Activated CD4-positive, alpha-beta T cell treated with anti-CD3 and anti-CD28 coated beads for 4 hours (primary cell): ENCODE data around the gene TRAFD1.
"Not testable (repeated sequence)": the region's sequence is repeated elsewhere in the genome, so short reads cannot be mapped to it uniquely, and the experiment has no call there.

ENCODE experiments used
- DNase-seq, 2 donors: peaks; one replicate each; pipeline ENCODE4 v3.0.0-alpha.2; 2020

TRAFD1 gene, protein sequence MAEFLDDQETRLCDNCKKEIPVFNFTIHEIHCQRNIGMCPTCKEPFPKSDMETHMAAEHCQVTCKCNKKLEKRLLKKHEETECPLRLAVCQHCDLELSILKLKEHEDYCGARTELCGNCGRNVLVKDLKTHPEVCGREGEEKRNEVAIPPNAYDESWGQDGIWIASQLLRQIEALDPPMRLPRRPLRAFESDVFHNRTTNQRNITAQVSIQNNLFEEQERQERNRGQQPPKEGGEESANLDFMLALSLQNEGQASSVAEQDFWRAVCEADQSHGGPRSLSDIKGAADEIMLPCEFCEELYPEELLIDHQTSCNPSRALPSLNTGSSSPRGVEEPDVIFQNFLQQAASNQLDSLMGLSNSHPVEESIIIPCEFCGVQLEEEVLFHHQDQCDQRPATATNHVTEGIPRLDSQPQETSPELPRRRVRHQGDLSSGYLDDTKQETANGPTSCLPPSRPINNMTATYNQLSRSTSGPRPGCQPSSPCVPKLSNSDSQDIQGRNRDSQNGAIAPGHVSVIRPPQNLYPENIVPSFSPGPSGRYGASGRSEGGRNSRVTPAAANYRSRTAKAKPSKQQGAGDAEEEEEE

DNA sequence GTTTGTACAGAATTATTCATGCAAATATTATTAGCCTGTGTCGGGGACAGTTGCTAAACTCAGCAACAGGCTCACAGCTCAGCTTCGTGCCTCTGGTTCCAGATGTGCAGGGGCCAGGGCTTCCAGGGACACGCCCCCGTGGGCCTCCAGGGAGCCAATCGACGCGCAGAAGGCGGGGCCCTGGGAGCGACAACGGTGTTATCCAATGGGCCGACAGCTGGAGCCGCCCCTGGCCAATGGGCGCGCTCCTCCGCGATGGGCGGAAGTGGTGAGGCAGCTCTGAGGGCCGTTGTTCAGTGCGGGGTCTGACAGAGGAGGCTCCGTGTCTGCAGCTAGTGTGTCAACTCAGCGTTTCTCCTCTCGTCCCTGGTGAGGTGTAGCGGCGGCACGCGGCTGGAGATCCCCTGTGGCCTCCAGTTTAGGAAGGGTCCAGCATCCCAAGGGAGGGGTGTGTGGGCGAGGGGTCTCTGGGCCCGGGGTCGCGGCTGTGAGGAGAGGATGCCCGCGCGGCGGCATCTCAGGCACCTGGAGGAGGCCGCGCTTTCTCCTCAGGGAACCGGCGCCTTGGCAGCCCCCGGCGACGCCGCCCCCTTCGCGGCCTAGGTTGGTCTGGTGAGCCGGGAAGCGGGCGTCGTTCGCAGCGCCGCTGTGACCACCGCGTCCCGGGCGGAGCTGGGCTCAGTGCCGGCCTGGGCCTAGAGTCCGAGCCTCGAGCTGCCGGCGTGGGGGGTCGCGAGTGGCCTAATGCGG lies at the start of gene TRAFD1:
TRAFD1 (plus strand) TSS at position 311 of the 750 bp plus-strand sequence. CDS start 4,963 bp downstream, outside the sequence.
- peak; percentile 98 for DNase-seq

DNA sequence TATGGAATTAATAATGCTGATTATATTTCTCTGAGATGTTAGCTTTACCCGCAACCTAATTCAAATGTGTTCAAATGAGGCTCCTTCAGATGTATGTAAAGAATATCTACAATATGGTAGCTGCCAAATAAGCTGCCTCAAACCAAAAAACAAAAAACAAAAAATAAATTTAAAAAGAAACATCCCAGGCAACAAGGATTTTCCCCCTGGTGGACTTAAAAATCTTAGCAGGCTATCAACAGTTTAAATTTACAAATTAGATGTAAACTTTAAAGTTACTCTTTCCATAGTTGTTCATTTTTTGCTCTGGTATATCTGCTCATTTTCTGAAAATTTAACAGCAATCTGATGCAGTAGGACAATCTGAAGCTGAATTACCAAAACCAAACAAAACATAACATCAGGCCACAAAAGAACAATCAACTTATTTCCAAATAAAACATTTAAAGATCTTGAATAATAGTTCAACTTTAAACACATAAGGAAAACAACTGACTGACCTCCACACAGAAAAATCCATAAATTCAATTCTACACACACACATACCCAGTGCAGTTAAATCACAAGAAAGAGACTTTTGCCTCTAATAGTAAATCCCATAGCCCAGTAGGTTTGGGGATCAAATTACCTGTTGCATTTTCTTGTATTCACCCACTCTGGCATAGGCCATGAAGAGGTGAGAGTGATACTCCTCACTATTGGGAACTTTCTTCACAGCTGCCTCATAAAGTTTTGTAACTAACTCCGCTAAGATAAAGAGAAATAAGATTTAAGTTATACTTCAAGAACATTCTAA lies 38.1 kb upstream of the TRAFD1 start:
- no peak for DNase-seq

DNA sequence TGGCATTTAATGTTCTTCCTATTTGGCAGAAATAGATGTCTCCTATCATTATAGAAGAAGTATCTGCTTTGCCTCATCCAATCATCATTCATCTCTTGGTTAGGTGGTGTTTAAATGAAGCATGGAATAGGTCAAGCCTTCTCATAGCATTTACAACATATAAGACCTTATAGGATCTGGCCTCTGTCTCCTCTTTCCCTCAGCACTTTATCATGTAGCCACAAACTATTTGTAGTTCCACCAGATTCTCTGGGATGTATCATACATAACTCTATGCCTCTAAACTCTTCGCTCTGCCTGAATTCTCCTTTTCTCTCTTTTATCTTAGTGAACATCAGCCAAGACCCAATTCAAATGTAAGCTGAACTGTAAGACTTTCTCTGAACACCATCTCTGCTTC lies 37.5 kb upstream of the TRAFD1 start:
- DNase-seq: no peak

- no peak for DNase-seq
Observed at GRCh38 chr12:112091563-112091962, 33.8 kb upstream of the TRAFD1 start.

DNA sequence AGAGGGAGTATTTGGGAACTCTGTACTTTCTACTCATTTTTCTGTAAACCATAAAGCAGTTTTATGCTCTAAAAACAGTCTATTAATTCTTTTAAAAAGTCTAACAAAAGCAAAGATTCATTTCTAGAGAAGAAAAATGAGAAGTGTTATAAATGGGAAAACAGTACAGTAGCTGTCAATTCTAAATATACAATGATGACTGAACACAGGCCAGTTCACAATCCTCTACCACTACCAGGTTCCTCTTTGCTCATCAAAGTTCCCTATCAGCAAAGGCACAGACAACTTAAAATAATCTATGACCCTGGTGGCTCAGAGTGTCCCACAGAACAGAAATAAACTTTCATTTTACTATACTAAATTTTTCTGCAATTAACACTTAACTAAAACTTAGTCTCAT lies 29.3 kb upstream of the TRAFD1 start:
- no peak for DNase-seq

GRCh38 chr12:112096667-112097066 lies 28.7 kb upstream of the TRAFD1 start:
- DNase-seq: peak in 1 of 2 donors; percentile 30

DNA sequence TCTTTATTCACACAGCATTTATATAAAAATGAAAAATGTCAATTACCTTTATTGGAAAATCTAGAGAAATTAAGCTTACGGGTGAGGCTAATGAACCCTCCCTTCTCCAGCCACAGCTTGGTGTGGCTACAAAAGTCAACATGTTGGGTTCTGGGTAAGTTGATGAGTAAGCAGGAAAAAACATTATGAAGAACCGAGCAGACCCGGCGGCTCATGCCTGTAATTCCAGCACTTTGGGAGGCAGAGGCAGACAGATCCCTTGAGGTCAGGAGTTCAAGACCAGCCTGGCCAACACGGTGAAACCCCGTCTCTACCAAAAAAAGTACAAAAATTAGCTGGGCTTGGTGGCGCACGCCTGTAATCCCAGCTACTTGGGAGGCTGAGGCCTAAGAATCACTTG lies 27.7 kb upstream of the TRAFD1 start:
- no peak for DNase-seq

- DNase-seq: not testable (repeated sequence)
Observed at GRCh38 chr12:112100500-112100899, 24.9 kb upstream of the TRAFD1 start.

DNA sequence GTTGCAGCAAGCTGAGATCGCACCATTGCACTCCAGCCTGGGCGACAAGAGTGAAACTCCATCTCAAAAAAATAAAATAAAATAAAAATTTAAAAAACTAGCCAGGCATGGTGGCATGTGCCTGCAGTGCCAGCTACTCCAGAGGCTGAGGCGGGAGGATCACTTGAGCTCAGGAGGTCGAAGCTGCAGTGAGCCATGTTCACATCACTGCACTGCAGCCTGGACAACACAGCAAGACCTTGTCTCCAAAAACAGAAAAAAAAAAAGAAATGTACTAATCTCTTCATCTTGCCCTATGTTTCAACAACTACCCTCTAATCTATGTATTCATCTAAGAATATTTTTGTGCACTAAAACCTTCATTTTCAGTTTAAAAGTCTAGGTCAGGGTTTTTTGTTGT lies 23.2 kb upstream of the TRAFD1 start:
- no peak for DNase-seq

GRCh38 chr12:112102746-112103145 lies 22.6 kb upstream of the TRAFD1 start:
- not testable (repeated sequence) for DNase-seq

DNA sequence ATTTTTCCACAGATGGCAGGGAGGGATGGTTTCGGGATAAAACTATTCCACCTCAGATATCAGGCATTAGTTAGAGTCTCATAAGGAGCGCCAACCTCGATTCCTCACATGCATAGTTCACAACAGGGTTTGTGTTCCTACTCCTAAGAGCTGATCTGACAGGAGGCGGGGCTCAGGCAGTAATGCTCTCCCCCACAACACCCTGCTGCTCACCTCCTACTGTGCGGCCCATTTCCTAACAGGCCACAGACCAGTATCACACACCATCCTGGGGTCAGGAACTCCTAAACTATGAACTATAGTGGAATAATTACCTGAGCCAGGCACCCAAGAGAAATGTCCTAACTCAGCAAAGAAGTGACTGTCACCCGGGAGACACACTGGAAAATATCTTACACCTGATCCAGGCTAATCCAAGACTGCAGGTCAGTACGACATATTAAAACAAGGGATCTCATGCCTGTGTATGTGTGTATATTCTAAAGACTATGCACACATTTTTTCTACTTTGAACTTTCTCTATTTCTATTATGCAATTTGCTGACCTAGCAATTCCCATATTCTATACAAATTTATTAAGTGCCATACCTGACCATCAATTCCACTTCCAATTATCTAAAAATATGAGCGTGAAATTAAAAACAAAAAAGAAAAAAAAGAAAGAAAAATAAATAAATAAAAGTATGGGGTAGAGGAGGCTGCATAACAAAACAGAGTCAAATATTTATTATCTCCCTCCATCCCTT lies 21.4 kb upstream of the TRAFD1 start:
- DNase-seq: no peak

DNA sequence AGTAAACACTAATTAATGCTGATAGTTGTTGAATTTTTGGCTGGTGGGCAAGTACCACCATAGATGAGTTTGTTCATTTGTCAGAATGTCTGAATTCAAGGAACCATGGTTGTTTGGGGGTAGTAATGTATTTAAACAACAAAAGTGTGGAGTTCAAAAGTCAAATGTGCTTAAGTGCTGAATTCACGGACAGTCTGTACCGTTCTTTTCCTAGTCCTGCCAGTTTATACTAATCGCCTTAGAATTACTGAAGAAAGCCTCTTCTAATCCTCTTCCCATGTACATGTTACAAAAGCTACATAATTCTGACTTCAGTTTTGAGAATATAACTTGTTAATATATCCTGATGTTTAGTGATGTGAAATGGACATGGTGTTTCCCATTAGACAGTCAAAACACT lies 19.5 kb upstream of the TRAFD1 start:
- no peak for DNase-seq

DNA sequence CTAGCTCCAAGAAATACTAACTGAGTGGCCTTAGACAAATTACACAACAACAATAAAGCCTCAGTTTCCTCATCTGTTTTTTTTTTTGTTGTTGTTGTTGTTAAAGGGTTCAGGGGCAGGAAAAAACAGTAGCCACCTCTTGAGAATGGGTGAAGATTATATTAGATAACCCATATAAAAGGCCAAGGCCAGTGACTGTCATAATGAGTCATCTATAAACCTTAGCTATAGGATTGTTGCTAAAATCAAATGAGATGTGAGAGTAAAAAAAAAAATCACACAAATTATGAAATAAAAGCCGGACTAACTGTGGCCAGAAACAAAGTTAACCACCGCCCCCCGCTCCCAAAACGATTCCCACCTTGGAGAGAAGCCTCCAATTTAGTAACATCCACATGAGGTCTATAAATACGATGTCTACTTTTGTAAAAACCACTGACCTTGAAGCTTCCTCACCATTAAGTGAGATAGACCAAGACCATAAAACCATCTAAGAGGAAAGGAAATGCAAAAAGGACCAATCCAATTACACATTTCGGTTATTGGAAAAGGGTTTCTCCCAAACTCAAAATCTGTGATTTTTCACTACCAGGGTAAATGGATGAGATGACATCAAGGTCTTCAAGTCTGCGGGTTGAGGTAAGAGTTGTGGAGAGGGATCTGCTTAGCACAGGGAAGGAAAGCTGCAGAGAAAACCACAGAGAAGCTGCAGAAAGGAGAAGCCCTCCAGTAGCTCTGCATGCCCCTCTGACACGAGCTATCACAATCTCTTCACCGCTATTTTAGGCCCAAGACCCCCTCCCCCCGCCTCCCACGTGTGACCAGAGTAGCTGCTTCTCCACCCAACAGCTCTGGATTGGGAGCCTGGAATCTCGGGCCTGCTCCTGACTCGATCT lies 17.8 kb upstream of the TRAFD1 start:
- DNase-seq: peak in 1 of 2 donors; percentile 15

DNA sequence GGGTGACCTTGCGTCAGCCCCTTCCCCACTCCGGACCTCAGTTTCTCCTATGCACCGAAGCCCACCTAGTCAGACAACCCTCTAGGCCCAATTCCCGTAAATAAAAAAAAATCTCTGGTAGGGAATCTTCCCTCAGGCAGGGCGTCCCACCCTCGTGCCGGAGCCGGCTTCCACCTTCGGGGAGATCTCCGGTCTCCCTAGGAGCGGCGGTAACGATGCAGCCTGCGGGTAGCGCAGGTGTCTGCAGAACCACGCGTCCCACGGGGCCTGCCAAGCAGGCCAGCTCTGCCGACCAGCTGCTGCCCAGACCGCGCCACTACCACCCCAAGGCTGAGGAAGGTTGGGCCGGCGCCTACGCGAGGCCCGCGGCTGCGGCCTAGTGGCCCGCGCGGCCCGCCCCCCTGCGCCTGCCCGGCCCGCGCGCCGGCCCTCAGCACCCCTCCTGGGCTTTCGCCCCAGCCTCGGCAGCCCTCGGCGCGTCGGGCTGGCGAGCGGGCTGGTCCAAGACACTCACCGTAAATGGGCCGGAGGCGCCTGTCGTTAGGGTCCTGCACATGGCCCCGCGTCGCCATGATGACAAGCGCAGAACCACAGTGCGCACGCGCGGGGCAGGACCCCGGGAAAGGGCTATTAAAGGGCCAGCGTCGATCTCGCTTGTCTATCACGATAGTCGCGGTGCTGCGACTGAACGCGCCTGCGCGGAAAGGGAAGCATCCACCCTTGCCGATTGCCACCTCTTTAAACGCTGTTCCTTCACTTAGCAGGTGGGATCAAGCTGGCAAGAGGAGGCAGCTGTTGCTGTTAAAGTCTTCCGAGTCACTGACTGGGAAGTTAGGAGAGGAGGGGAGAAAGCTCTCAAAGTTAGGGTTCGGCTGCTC lies 16.9 kb upstream of the TRAFD1 start, which contains the start of gene NAA25:
NAA25 (minus strand) TSS at position 582 of the 878 bp plus-strand sequence; CDS start at position 572, 10 bp downstream.
- peak; percentile 87 to 91 for DNase-seq

DNA sequence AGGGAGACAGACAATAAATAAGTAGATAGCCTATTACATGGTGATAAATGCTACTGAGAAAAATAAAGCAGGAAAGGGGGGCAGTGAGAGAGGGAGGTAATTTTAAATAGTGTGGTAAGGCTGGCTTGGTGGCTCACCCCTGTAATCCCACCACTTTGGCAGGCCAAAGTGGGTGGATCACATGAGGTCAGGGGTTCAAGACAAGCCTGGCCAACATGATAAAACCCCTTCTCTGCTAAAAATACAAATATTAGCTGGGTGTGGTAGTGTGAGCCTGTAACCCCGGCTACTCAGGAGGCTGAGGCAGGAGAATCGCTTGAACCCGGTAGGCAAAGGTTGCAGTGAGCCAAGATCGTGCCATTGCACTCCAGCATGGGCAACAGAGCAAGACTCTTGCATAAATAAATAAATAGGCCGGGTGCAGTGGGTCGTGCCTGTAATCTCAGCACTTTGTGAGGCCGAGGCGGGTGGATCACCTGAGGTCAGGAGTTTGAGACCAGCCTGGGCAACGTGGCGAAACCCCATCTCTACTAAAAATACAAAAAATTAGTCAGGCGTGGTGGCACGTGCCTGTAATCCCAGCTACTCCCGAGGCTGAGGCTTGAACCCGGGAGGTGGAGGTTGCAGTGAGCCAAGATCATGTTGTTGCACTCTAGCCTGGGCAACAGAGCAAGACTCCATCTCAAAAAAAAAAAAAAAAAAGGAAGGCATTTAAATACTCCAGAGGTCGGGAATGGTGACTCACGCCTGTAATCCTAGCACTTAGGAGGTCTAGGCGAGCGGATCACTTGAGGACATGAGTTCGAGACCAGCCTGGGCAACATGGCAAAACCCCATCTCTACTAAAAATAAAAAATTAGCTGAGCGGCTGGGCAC lies 14.3 kb upstream of the TRAFD1 start:
- DNase-seq: not testable (repeated sequence)

DNA sequence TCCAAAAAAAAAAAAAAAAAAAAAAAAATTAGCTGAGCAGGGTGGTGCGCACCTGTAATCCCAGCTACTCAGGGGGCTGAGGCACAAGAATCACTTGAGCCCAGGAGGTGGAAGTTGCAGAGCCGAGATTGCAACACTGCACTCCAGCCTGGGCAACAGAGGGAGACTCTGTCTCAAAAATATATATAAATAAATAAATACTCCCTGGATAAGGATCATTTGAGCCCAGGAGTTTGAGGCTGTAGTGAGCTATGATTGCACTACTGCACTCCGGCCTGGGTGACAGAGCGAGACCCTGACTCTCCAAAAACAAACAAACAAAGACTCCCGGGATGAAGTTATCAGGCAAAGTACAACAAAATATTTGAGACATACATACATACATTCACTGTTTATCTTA lies 13.4 kb upstream of the TRAFD1 start:
- no peak for DNase-seq

GRCh38 chr12:112112409-112113133 lies 12.8 kb upstream of the TRAFD1 start:
- DNase-seq: no peak
